ENCODE results near the gene SASH3.

The SASH3 gene

GRCh38 chrX:129823115-129823514 is 43.4 kb downstream of the SASH3 start:
- ChIA-PET POLR2A (interaction anchor here (0.6 kb wide), 1 partner anchor 8 kb away, joined by 5 read pairs; no protein-coding TSS in a partner anchor), CTCF (interaction anchor here (0.9 to 3.1 kb wide), 21 partner anchors 9 to 214 kb away, joined by 3 to 21 read pairs (median 4); partner anchors contain the start of gene ZDHHC9)
- no CpG with 5 or more reads among the region's 2 CpGs for WGBS (ENCODE audit: insufficient coverage)
- peaks cover 0 to under 1% (median 0%) of the 10 kb centered on the region in 5 experiments for H3K9me3 ChIP-seq (ENCODE audit: control extremely low read depth in 1 of 5, control insufficient read depth in 4 of 5, insufficient read depth in 2 of 5, low read depth in 1 of 5, low read length in 4 of 5)
- DNase-seq, result peak; percentile 55 to 75 (median 64)
- H3K4me3 ChIP-seq (ENCODE audit: control insufficient read depth in 1 of 7, extremely low read depth in 1 of 7, insufficient read depth in 4 of 7, low read depth in 2 of 7, low read length in 6 of 7), result no peak overlapping the region
- peaks cover 0 to 5% (median under 1%) of the 10 kb centered on the region in 4 experiments for H3K4me1 ChIP-seq (ENCODE audit: control extremely low read depth in 1 of 4, control insufficient read depth in 4 of 4, insufficient read depth in 4 of 4, low read length in 3 of 4)
- no peaks in the 10 kb centered on the region for H3K27me3 ChIP-seq (replicated peaks in 2 of 5; ENCODE audit: control insufficient read depth in 4 of 5, insufficient read depth in 5 of 5, low read length in 4 of 5)
- peaks cover 0 to 6% (median 0%) of the 10 kb centered on the region in 4 experiments for H3K36me3 ChIP-seq (ENCODE audit: control insufficient read depth in 4 of 4, insufficient read depth in 4 of 4, low read length in 3 of 4)
- H3K27ac ChIP-seq (ENCODE audit: insufficient read depth in 1 of 2, low read depth in 1 of 2, low read length in 2 of 2, poor library complexity in 1 of 2, severe bottlenecking in 2 of 2), result no peak overlapping the region

- WGBS (ENCODE audit: insufficient coverage), result 58% methylated on average over 6 of the region's 6 CpGs
- POLR2A ChIA-PET, result interaction anchor here (0.6 kb wide), 1 partner anchor 7 kb away, joined by 5 read pairs; no protein-coding TSS in a partner anchor
Measured at GRCh38 chrX:129823522-129823921, 43.8 kb downstream of the SASH3 start.

GRCh38 chrX:129824620-129825019 is 44.9 kb downstream of the SASH3 start:
- no CpG with 5 or more reads among the region's 4 CpGs for WGBS (ENCODE audit: insufficient coverage)
- H3K4me3 ChIP-seq (ENCODE audit: control insufficient read depth in 1 of 7, extremely low read depth in 1 of 7, insufficient read depth in 4 of 7, low read depth in 2 of 7, low read length in 6 of 7), result no peak overlapping the region
- H3K36me3 ChIP-seq (ENCODE audit: control insufficient read depth in 4 of 4, insufficient read depth in 4 of 4, low read length in 3 of 4), result peaks cover 0 to 9% (median 2%) of the 10 kb centered on the region in 4 experiments
- H3K27me3 ChIP-seq (replicated peaks in 2 of 5; ENCODE audit: control insufficient read depth in 4 of 5, insufficient read depth in 5 of 5, low read length in 4 of 5), result no peaks in the 10 kb centered on the region
- H3K4me1 ChIP-seq (ENCODE audit: control extremely low read depth in 1 of 4, control insufficient read depth in 4 of 4, insufficient read depth in 4 of 4, low read length in 3 of 4), result peaks cover 0 to 5% (median under 1%) of the 10 kb centered on the region in 4 experiments
- CTCF ChIA-PET, result interaction anchor here (0.6 to 3.1 kb wide), 5 partner anchors 28 to 188 kb away, joined by 4 to 21 read pairs (median 5); no protein-coding TSS in a partner anchor
- DNase-seq, result no peak
- POLR2A ChIA-PET, result no interaction called here
- H3K27ac ChIP-seq (ENCODE audit: insufficient read depth in 1 of 2, low read depth in 1 of 2, low read length in 2 of 2, poor library complexity in 1 of 2, severe bottlenecking in 2 of 2), result no peak overlapping the region
- no peaks in the 10 kb centered on the region for H3K9me3 ChIP-seq (ENCODE audit: control extremely low read depth in 1 of 5, control insufficient read depth in 4 of 5, insufficient read depth in 2 of 5, low read depth in 1 of 5, low read length in 4 of 5)

More at GRCh38 chrX:129823522-129823921, 43.8 kb downstream of the SASH3 start:
- Histone ChIP-seq H3K4me3 (ENCODE audit: control insufficient read depth in 1 of 7, extremely low read depth in 1 of 7, insufficient read depth in 4 of 7, low read depth in 2 of 7, low read length in 6 of 7) (no peak overlapping the region), H3K36me3 (ENCODE audit: control insufficient read depth in 4 of 4, insufficient read depth in 4 of 4, low read length in 3 of 4) (peaks cover 0 to 6% (median under 1%) of the 10 kb centered on the region in 4 experiments), H3K27ac (ENCODE audit: insufficient read depth in 1 of 2, low read depth in 1 of 2, low read length in 2 of 2, poor library complexity in 1 of 2, severe bottlenecking in 2 of 2) (no peak overlapping the region), H3K4me1 (ENCODE audit: control extremely low read depth in 1 of 4, control insufficient read depth in 4 of 4, insufficient read depth in 4 of 4, low read length in 3 of 4) (peaks cover 0 to 5% (median under 1%) of the 10 kb centered on the region in 4 experiments), H3K27me3 (replicated peaks in 2 of 5; ENCODE audit: control insufficient read depth in 4 of 5, insufficient read depth in 5 of 5, low read length in 4 of 5) (no peaks in the 10 kb centered on the region), H3K9me3 (ENCODE audit: control extremely low read depth in 1 of 5, control insufficient read depth in 4 of 5, insufficient read depth in 2 of 5, low read depth in 1 of 5, low read length in 4 of 5) (no peaks in the 10 kb centered on the region)
- CTCF ChIA-PET, result interaction anchor here (0.9 to 3.1 kb wide), 17 partner anchors 9 to 214 kb away, joined by 3 to 21 read pairs (median 5); partner anchors contain the start of gene ZDHHC9
- DNase-seq, result no peak

- 37% methylated on average over 2 of the region's 4 CpGs for WGBS (ENCODE audit: insufficient coverage)
- CTCF ChIA-PET, result interaction anchor here (1.1 kb wide), 1 partner anchor 9 kb away, joined by 3 read pairs; no protein-coding TSS in a partner anchor
- POLR2A ChIA-PET, result no interaction called here
- H3K36me3 ChIP-seq (ENCODE audit: control insufficient read depth in 4 of 4, insufficient read depth in 4 of 4, low read length in 3 of 4), result peaks cover 0 to 9% (median 2%) of the 10 kb centered on the region in 4 experiments
- no peak overlapping the region for H3K4me3 ChIP-seq (ENCODE audit: control insufficient read depth in 1 of 7, extremely low read depth in 1 of 7, insufficient read depth in 4 of 7, low read depth in 2 of 7, low read length in 6 of 7)
- no peaks in the 10 kb centered on the region for H3K9me3 ChIP-seq (ENCODE audit: control extremely low read depth in 1 of 5, control insufficient read depth in 4 of 5, insufficient read depth in 2 of 5, low read depth in 1 of 5, low read length in 4 of 5)
- DNase-seq, result no peak
- no peaks in the 10 kb centered on the region for H3K27me3 ChIP-seq (replicated peaks in 2 of 5; ENCODE audit: control insufficient read depth in 4 of 5, insufficient read depth in 5 of 5, low read length in 4 of 5)
- H3K27ac ChIP-seq (ENCODE audit: insufficient read depth in 1 of 2, low read depth in 1 of 2, low read length in 2 of 2, poor library complexity in 1 of 2, severe bottlenecking in 2 of 2), result no peak overlapping the region
- H3K4me1 ChIP-seq (ENCODE audit: control extremely low read depth in 1 of 4, control insufficient read depth in 4 of 4, insufficient read depth in 4 of 4, low read length in 3 of 4), result peaks cover 0 to 5% (median under 1%) of the 10 kb centered on the region in 4 experiments
Measured at GRCh38 chrX:129825746-129826505, 46.2 kb downstream of the SASH3 start.

- Histone ChIP-seq H3K4me3 (ENCODE audit: control insufficient read depth in 1 of 7, extremely low read depth in 1 of 7, insufficient read depth in 4 of 7, low read depth in 2 of 7, low read length in 6 of 7) (no peak overlapping the region), H3K4me1 (ENCODE audit: control extremely low read depth in 1 of 4, control insufficient read depth in 4 of 4, insufficient read depth in 4 of 4, low read length in 3 of 4) (peaks cover 0 to 5% (median under 1%) of the 10 kb centered on the region in 4 experiments), H3K9me3 (ENCODE audit: control extremely low read depth in 1 of 5, control insufficient read depth in 4 of 5, insufficient read depth in 2 of 5, low read depth in 1 of 5, low read length in 4 of 5) (no peaks in the 10 kb centered on the region), H3K27ac (ENCODE audit: insufficient read depth in 1 of 2, low read depth in 1 of 2, low read length in 2 of 2, poor library complexity in 1 of 2, severe bottlenecking in 2 of 2) (no peak overlapping the region), H3K36me3 (ENCODE audit: control insufficient read depth in 4 of 4, insufficient read depth in 4 of 4, low read length in 3 of 4) (peaks cover 0 to 9% (median 2%) of the 10 kb centered on the region in 4 experiments), H3K27me3 (replicated peaks in 2 of 5; ENCODE audit: control insufficient read depth in 4 of 5, insufficient read depth in 5 of 5, low read length in 4 of 5) (no peaks in the 10 kb centered on the region)
- ChIA-PET POLR2A (interaction anchor here (0.7 kb wide), 1 partner anchor 7 kb away, joined by 5 read pairs; no protein-coding TSS in a partner anchor), CTCF (interaction anchor here (1.1 to 1.6 kb wide), 3 partner anchors 33 to 195 kb away, joined by 3 read pairs; no protein-coding TSS in a partner anchor)
- 39% methylated on average over 2 of the region's 4 CpGs for WGBS (ENCODE audit: insufficient coverage)
- DNase-seq, result no peak
Measured at GRCh38 chrX:129830494-129830893, 50.7 kb downstream of the SASH3 start.

- Histone ChIP-seq H3K4me1 (ENCODE audit: control extremely low read depth in 1 of 4, control insufficient read depth in 4 of 4, insufficient read depth in 4 of 4, low read length in 3 of 4) (peaks cover 0 to 2% (median under 1%) of the 10 kb centered on the region in 4 experiments), H3K9me3 (ENCODE audit: control extremely low read depth in 1 of 5, control insufficient read depth in 4 of 5, insufficient read depth in 2 of 5, low read depth in 1 of 5, low read length in 4 of 5) (no peaks in the 10 kb centered on the region), H3K27ac (ENCODE audit: insufficient read depth in 1 of 2, low read depth in 1 of 2, low read length in 2 of 2, poor library complexity in 1 of 2, severe bottlenecking in 2 of 2) (no peak overlapping the region), H3K4me3 (ENCODE audit: control insufficient read depth in 1 of 7, extremely low read depth in 1 of 7, insufficient read depth in 4 of 7, low read depth in 2 of 7, low read length in 6 of 7) (no peak overlapping the region), H3K36me3 (ENCODE audit: control insufficient read depth in 4 of 4, insufficient read depth in 4 of 4, low read length in 3 of 4) (peaks cover 0 to 9% (median 2%) of the 10 kb centered on the region in 4 experiments), H3K27me3 (replicated peaks in 2 of 5; ENCODE audit: control insufficient read depth in 4 of 5, insufficient read depth in 5 of 5, low read length in 4 of 5) (no peaks in the 10 kb centered on the region)
- DNase-seq, result no peak
- 94% methylated on average over 2 of the region's 8 CpGs for WGBS (ENCODE audit: insufficient coverage)
- ChIA-PET CTCF (interaction anchor here (1.3 to 3.3 kb wide), 3 partner anchors 8 to 223 kb away, joined by 3 to 11 read pairs (median 4); no protein-coding TSS in a partner anchor), POLR2A (interaction anchor here (0.7 kb wide), 1 partner anchor 8 kb away, joined by 5 read pairs; no protein-coding TSS in a partner anchor)
Measured at GRCh38 chrX:129831091-129831885, 51.5 kb downstream of the SASH3 start.

All from common myeloid progenitor, CD34-positive (primary cell).